CD14-positive monocyte (primary cell): Measurements from ENCODE around the gene GNG11. TPM values are rescaled to one million over a fixed set of nuclear protein-coding genes. Genes with fewer than 3 reads are reported as not detected.

Experiments
- DNase-seq, 3 donors: peaks; one replicate each; pipeline ENCODE4 v3.0.0-alpha.2; 2011 to 2022
- H2AFZ ChIP-seq: 2 replicates; pipeline ENCODE4 v1.6.0; 2012; ENCODE audit warnings: mild to moderate bottlenecking, low read depth, low read length, inconsistent platforms; ENCODE audit not compliant: insufficient read depth, poor library complexity, severe bottlenecking
- H3K27ac ChIP-seq, 2 donors: 1 replicate in 1 of 2; 2 replicates in 1 of 2; pipeline ENCODE4 v1.5.1; 2012 to 2013; ENCODE audit warnings: low read length in 2 of 2, control low read depth in 1 of 2, inconsistent platforms in 1 of 2, low read depth in 1 of 2, mild to moderate bottlenecking in 1 of 2
- H3K27me3 ChIP-seq, 2 donors: one replicate each; pipeline versions ENCODE4 v1.6.0 to v1.6.1; 2011 to 2013; ENCODE audit warnings: low read length in 2 of 2; ENCODE audit not compliant: control insufficient read depth in 2 of 2, insufficient read depth in 2 of 2
- H3K36me3 ChIP-seq, 2 donors: replicated peaks in 1 of 2; 1 replicate in 1 of 2; 2 replicates in 1 of 2; pipeline versions ENCODE4 v1.5.1 to v1.6.1; 2012 to 2013; ENCODE audit warnings: low read length in 2 of 2, control low read depth in 1 of 2, inconsistent platforms in 1 of 2, mild to moderate bottlenecking in 1 of 2; ENCODE audit not compliant: insufficient read depth in 2 of 2, control insufficient read depth in 1 of 2
- H3K4me1 ChIP-seq, 2 donors: 1 replicate in 1 of 2; 2 replicates in 1 of 2; pipeline versions ENCODE4 v1.5.1 to v1.6.1; 2012 to 2013; ENCODE audit warnings: low read length in 2 of 2, control low read depth in 1 of 2, inconsistent platforms in 1 of 2, mild to moderate bottlenecking in 1 of 2, moderate library complexity in 1 of 2; ENCODE audit not compliant: insufficient read depth in 2 of 2, control insufficient read depth in 1 of 2
- H3K4me2 ChIP-seq: replicated peaks from 2 replicates; pipeline ENCODE3; 2012; ENCODE audit warnings: low read length, moderate library complexity, mild to moderate bottlenecking; ENCODE audit not compliant: poor library complexity, severe bottlenecking; ENCODE audit errors: extremely low read depth
- H3K4me3 ChIP-seq, 3 experiments: fragments of 200-600 bp in 1 of 3; sonication (generic) in 1 of 3; replicated peaks in 1 of 3; 1 replicate in 2 of 3; 2 replicates in 1 of 3; pipeline ENCODE4 v1.5.1; 2011 to 2013; ENCODE audit warnings: low read length in 3 of 3, mild to moderate bottlenecking in 3 of 3, control low read depth in 2 of 3, low read depth in 2 of 3, inconsistent platforms in 1 of 3, moderate library complexity in 1 of 3
- H3K79me2 ChIP-seq: 2 replicates; pipeline ENCODE4 v1.6.0; 2012; ENCODE audit warnings: mild to moderate bottlenecking, control low read depth, inconsistent platforms, low read length, moderate library complexity; ENCODE audit not compliant: insufficient read depth
- H3K9ac ChIP-seq: 2 replicates; pipeline ENCODE4 v1.6.0; 2017; ENCODE audit warnings: low read length, mild to moderate bottlenecking; ENCODE audit not compliant: insufficient read depth, poor library complexity, severe bottlenecking
- H3K9me3 ChIP-seq, 2 donors: replicated peaks in 1 of 2; 1 replicate in 1 of 2; 2 replicates in 1 of 2; pipeline versions ENCODE4 v1.5.1 to v1.6.1; 2012 to 2013; ENCODE audit warnings: low read length in 2 of 2, control low read depth in 1 of 2; ENCODE audit not compliant: control insufficient read depth in 1 of 2, insufficient read depth in 1 of 2
- H4K20me1 ChIP-seq: 2 replicates; pipeline ENCODE4 v1.6.0; 2012; ENCODE audit warnings: mild to moderate bottlenecking, low read length, control low read depth, moderate library complexity; ENCODE audit not compliant: insufficient read depth
- H3K27ac Mint-ChIP-seq, 7 donors: one replicate each; pipeline ENCODE4 v1.8.0; 2020; ENCODE audit warnings: mild to moderate bottlenecking in 7 of 7, mixed read lengths in 7 of 7, moderate library complexity in 6 of 7, inconsistent platforms in 2 of 7
- H3K27me3 Mint-ChIP-seq, 3 donors: one replicate each; pipeline ENCODE4 v1.8.0; 2021 to 2022; ENCODE audit warnings: low read depth in 3 of 3, mild to moderate bottlenecking in 3 of 3, mixed read lengths in 3 of 3, moderate library complexity in 3 of 3, inconsistent platforms in 1 of 3
- H3K36me3 Mint-ChIP-seq, 2 donors: one replicate each; pipeline ENCODE4 v1.8.0; 2020; ENCODE audit warnings: mixed read lengths in 2 of 2, inconsistent platforms in 1 of 2, mild to moderate bottlenecking in 1 of 2
- H3K4me1 Mint-ChIP-seq: one replicate; pipeline ENCODE4 v1.8.0; 2020; ENCODE audit warnings: mild to moderate bottlenecking, mixed read lengths
- H3K4me3 Mint-ChIP-seq, 2 donors: one replicate each; pipeline ENCODE4 v1.8.0; 2020; ENCODE audit warnings: mild to moderate bottlenecking in 2 of 2, mixed read lengths in 2 of 2, moderate library complexity in 1 of 2
- H3K9me3 Mint-ChIP-seq, 7 donors: one replicate each; pipeline ENCODE4 v1.8.0; 2020 to 2022; ENCODE audit warnings: mixed read lengths in 7 of 7, mild to moderate bottlenecking in 6 of 7, moderate library complexity in 6 of 7, inconsistent platforms in 2 of 7
- CTCF ChIP-seq: fragments of 200-600 bp; IDR thresholded peaks from one replicate; pipeline ENCODE4 v1.8.0; 2022; ENCODE audit warnings: antibody characterized with exemption, mild to moderate bottlenecking
- WGBS: methylation state at CpG from one replicate; pipeline ENCODE4 v1.1.5; 2013; ENCODE audit warnings: missing lambda C conversion rate; ENCODE audit not compliant: insufficient coverage; 5-methylcytosine and 5-hydroxymethylcytosine counted together
- intact Hi-C, 2 donors: fragments of 100-400 bp; cut with micrococcal nuclease; formaldehyde crosslinking; loops; one replicate each; pipeline versions ENCODE4 v1.15.0 to v1.15.1; 2023
- polyA plus RNA-seq, 3 donors: library from polyadenylated mRNA; depleted of rRNA in 1 of 3; unstranded in 2 of 3; stranded (reverse) in 1 of 3; fragments of 300-500 nt in 2 of 3; fragments of >200 nt in 1 of 3; fragmentation: Illumina TruSeq in 2 of 3; gene quantifications; 1 replicate in 2 of 3; 2 replicates in 1 of 3; pipeline ENCODE4 v1.2.3, GENCODE V29; 2012 to 2021

The GNG11 gene
- polyA plus RNA-seq, 3 donors, result 1.0 to 1.6 TPM; not detected in 1

- H3K79me2 ChIP-seq, result no peaks in the 10 kb centered on the region
- intact Hi-C loops, result no loop called here
- no peak overlapping the region for H2AFZ ChIP-seq
- no peak overlapping the region for H3K4me2 ChIP-seq
- H3K4me3 ChIP-seq, result no peak overlapping the region
- H3K27ac Mint-ChIP-seq, result no peak overlapping the region
- no peak overlapping the region for H3K4me3 Mint-ChIP-seq
- DNase-seq, result no peak
- no peak for TF ChIP-seq CTCF
- H3K9ac ChIP-seq, result no peak overlapping the region
- H3K27me3 Mint-ChIP-seq, result no peaks in the 10 kb centered on the region
- peaks cover 0 to 2% (median 0%) of the 10 kb centered on the region in 7 donors for H3K9me3 Mint-ChIP-seq
- 90% methylated on average over 1 of the region's 1 CpG for WGBS
- no peaks in the 10 kb centered on the region for H3K36me3 Mint-ChIP-seq
- no peaks in the 10 kb centered on the region for H3K4me1 Mint-ChIP-seq
- H4K20me1 ChIP-seq, result no peaks in the 10 kb centered on the region
- H3K27me3 ChIP-seq, result no peaks in the 10 kb centered on the region
- H3K9me3 ChIP-seq, result no peaks in the 10 kb centered on the region
- no peak overlapping the region for H3K27ac ChIP-seq
- no peaks in the 10 kb centered on the region for H3K36me3 ChIP-seq
- H3K4me1 ChIP-seq, result no peaks in the 10 kb centered on the region
Observed at GRCh38 chr7:93948106-93948505, 26.6 kb downstream of the GNG11 start.

GRCh38 chr7:93948873-93949272 is 27.3 kb downstream of the GNG11 start:
- no CpG with 5 or more reads among the region's 2 CpGs for WGBS
- no peaks in the 10 kb centered on the region for H3K79me2 ChIP-seq
- H3K4me1 ChIP-seq, result no peaks in the 10 kb centered on the region
- no peaks in the 10 kb centered on the region for H3K9me3 ChIP-seq
- H3K36me3 Mint-ChIP-seq, result no peaks in the 10 kb centered on the region
- H4K20me1 ChIP-seq, result no peaks in the 10 kb centered on the region
- H3K27me3 ChIP-seq, result no peaks in the 10 kb centered on the region
- no peak for TF ChIP-seq CTCF
- no peak overlapping the region for H3K4me3 ChIP-seq
- no peaks in the 10 kb centered on the region for H3K27me3 Mint-ChIP-seq
- no peak overlapping the region for H3K9ac ChIP-seq
- no peak overlapping the region for H3K27ac Mint-ChIP-seq
- intact Hi-C loops, result no loop called here
- H3K9me3 Mint-ChIP-seq, result peaks cover 0 to 2% (median 0%) of the 10 kb centered on the region in 7 donors
- no peaks in the 10 kb centered on the region for H3K4me1 Mint-ChIP-seq
- no peak for DNase-seq
- H3K36me3 ChIP-seq, result no peaks in the 10 kb centered on the region
- H3K4me3 Mint-ChIP-seq, result no peak overlapping the region
- no peak overlapping the region for H3K27ac ChIP-seq
- H2AFZ ChIP-seq, result no peak overlapping the region
- no peak overlapping the region for H3K4me2 ChIP-seq
